OCI-LY7 (cell line): ENCODE results near the gene CACNA2D1. TPM values are rescaled to one million over a fixed set of nuclear protein-coding genes. Genes with fewer than 3 reads are reported as not detected.

Experiments used
- BruUV-seq: library from RNA; stranded (reverse); fragments of 400-500 nt; replicated peaks from 2 replicates; lab custom pipeline; 2021; lab: Mats Ljungman, UMichigan
- CTCF ChIA-PET: fragments of 300-600 bp; sonication (Branson Sonifier 250); formaldehyde crosslinking; loops from one replicate; lab custom pipeline; 2022; ENCODE audit warnings: antibody characterized with exemption; ENCODE audit not compliant: unreplicated experiment; lab: Charles Lee
- POLR2A ChIA-PET: fragments of 300-600 bp; sonication (Branson Sonifier 250); formaldehyde crosslinking; loops from one replicate; lab custom pipeline; 2022; ENCODE audit warnings: antibody characterized with exemption; lab: Charles Lee
- DNase-seq: peaks from one replicate; pipeline ENCODE4 v3.0.0-alpha.2; 2015; ENCODE audit warnings: low spot score
- H2AFZ ChIP-seq: fragments of 200-600 bp; sonication (generic), shearing (Covaris generic); 2 replicates; pipeline ENCODE4 v1.6.1; 2014; ENCODE audit warnings: mild to moderate bottlenecking, antibody characterized with exemption, low read length, moderate library complexity
- H3K27ac ChIP-seq: fragments of 200-600 bp; sonication (generic); 2 replicates; pipeline ENCODE4 v1.5.1; 2014; ENCODE audit warnings: mixed run types, low read depth, mild to moderate bottlenecking, moderate library complexity, low read length, inconsistent platforms; ENCODE audit not compliant: poor library complexity, severe bottlenecking
- H3K36me3 ChIP-seq: fragments of 200-600 bp; sonication (generic); 2 replicates; pipeline ENCODE4 v1.6.1; 2014; ENCODE audit warnings: mild to moderate bottlenecking, antibody characterized with exemption, low read length, moderate library complexity, mixed read lengths; ENCODE audit not compliant: insufficient read depth
- H3K4me1 ChIP-seq: fragments of 200-600 bp; sonication (generic); 2 replicates; pipeline ENCODE4 v1.5.1; 2014; ENCODE audit warnings: mild to moderate bottlenecking, low read length; ENCODE audit not compliant: insufficient read depth, poor library complexity, severe bottlenecking
- H3K4me2 ChIP-seq: fragments of 200-600 bp; sonication (generic); 2 replicates; pipeline ENCODE4 v1.6.1; 2014; ENCODE audit warnings: mild to moderate bottlenecking, low read length
- H3K4me3 ChIP-seq: fragments of 200-600 bp; sonication (generic); 2 replicates; pipeline ENCODE4 v1.5.1; 2014; ENCODE audit warnings: mild to moderate bottlenecking, low read depth, low read length; ENCODE audit not compliant: poor library complexity, severe bottlenecking
- H3K79me2 ChIP-seq: fragments of 200-600 bp; sonication (generic); 2 replicates; pipeline ENCODE4 v1.6.1; 2016; ENCODE audit warnings: low read depth, mild to moderate bottlenecking, low read length, moderate library complexity, mixed read lengths; ENCODE audit not compliant: insufficient read depth
- H3K9me2 ChIP-seq: fragments of 200-600 bp; sonication (generic); 2 replicates; pipeline ENCODE4 v1.6.1; 2016; ENCODE audit warnings: mild to moderate bottlenecking, low read length, mixed read lengths; ENCODE audit not compliant: insufficient read depth
- H3K9me3 ChIP-seq: fragments of 200-600 bp; sonication (generic); 2 replicates; pipeline ENCODE4 v1.6.1; 2014; ENCODE audit warnings: mild to moderate bottlenecking, mixed run types, low read length, mixed read lengths
- H4K20me1 ChIP-seq: fragments of 200-600 bp; sonication (generic); 2 replicates; pipeline ENCODE4 v1.6.1; 2014; ENCODE audit warnings: mild to moderate bottlenecking, antibody characterized with exemption, low read length, moderate library complexity, mixed read lengths; ENCODE audit not compliant: insufficient read depth
- CTCF ChIP-seq: fragments of 200-600 bp; sonication (generic); conservative IDR thresholded peaks from 2 replicates; pipeline ENCODE4 v1.5.1; 2014; ENCODE audit warnings: mild to moderate bottlenecking, antibody characterized with exemption, low read length, moderate library complexity, mixed read lengths
- EZH2phosphoT487 ChIP-seq: fragments of 200-600 bp; sonication (generic); IDR thresholded peaks from 2 replicates; pipeline ENCODE4 v1.6.1; 2018; ENCODE audit warnings: low read depth, borderline replicate concordance, mild to moderate bottlenecking, mixed run types, antibody characterized with exemption, low read length, moderate library complexity, mixed read lengths
- intact Hi-C: fragments of 100-400 bp; cut with micrococcal nuclease; formaldehyde crosslinking; loops from one replicate; pipeline ENCODE4 v1.10.0; 2022; ENCODE audit not compliant: unreplicated experiment
- total RNA-seq, 2 experiments: library from RNA; depleted of rRNA in 1 of 2; stranded (reverse); fragments of >200 nt in 1 of 2; shearing (Covaris generic) in 1 of 2; gene quantifications; 2 replicates each; pipeline ENCODE4 v1.2.3, GENCODE V29; 2014 to 2022

Gene CACNA2D1
- total RNA-seq, 2 experiments from 2014 or later: not detected

- Histone ChIP-seq H3K27ac (no peak overlapping the region), H3K4me1 (no peaks in the 10 kb centered on the region), H3K36me3 (no peaks in the 10 kb centered on the region), H3K4me2 (no peak overlapping the region), H4K20me1 (no peaks in the 10 kb centered on the region), H3K4me3 (no peak overlapping the region), H3K9me2 (no peaks in the 10 kb centered on the region), H3K79me2 (no peaks in the 10 kb centered on the region), H2AFZ (no peak overlapping the region), H3K9me3 (no peaks in the 10 kb centered on the region)
- no TSS peak for BruUV-seq
- ChIA-PET CTCF (no interaction called here), POLR2A (no interaction called here)
- no peak for DNase-seq
- intact Hi-C loops: no loop called here
- TF ChIP-seq CTCF: no peak
- no peak for TF ChIP-seq EZH2phosphoT487
These were observed 280.0 kb downstream of the CACNA2D1 start for GRCh38 chr7:82163586-82163985.

- Histone ChIP-seq H3K79me2 (no peaks in the 10 kb centered on the region), H2AFZ (no peak overlapping the region), H3K9me3 (no peaks in the 10 kb centered on the region), H4K20me1 (no peaks in the 10 kb centered on the region), H3K36me3 (no peaks in the 10 kb centered on the region), H3K4me1 (no peaks in the 10 kb centered on the region), H3K27ac (no peak overlapping the region), H3K9me2 (no peaks in the 10 kb centered on the region), H3K4me3 (no peak overlapping the region), H3K4me2 (no peak overlapping the region)
- DNase-seq: no peak
- ChIA-PET POLR2A (interaction anchor here (0.8 to 0.9 kb wide), 2 partner anchors 13 to 16 kb away, joined by 3 read pairs; no protein-coding TSS in a partner anchor), CTCF (no interaction called here)
- no TSS peak for BruUV-seq
- TF ChIP-seq EZH2phosphoT487 (no peak), CTCF (no peak)
- intact Hi-C loops: no loop called here
These were observed 281.3 kb downstream of the CACNA2D1 start for GRCh38 chr7:82162289-82162688.

GRCh38 chr7:82158327-82158726 is 285.2 kb downstream of the CACNA2D1 start:
- H4K20me1 ChIP-seq: no peaks in the 10 kb centered on the region
- no peaks in the 10 kb centered on the region for H3K79me2 ChIP-seq
- H3K4me3 ChIP-seq: no peak overlapping the region
- TF ChIP-seq EZH2phosphoT487 (no peak), CTCF (no peak)
- intact Hi-C loops: no loop called here
- H3K9me3 ChIP-seq: no peaks in the 10 kb centered on the region
- H3K9me2 ChIP-seq: no peaks in the 10 kb centered on the region
- DNase-seq: no peak
- H3K27ac ChIP-seq: no peak overlapping the region
- CTCF ChIA-PET: no interaction called here
- no peaks in the 10 kb centered on the region for H3K36me3 ChIP-seq
- BruUV-seq: no TSS peak
- POLR2A ChIA-PET: interaction anchor here (1.3 kb wide), 1 partner anchor 10 kb away, joined by 5 read pairs; no protein-coding TSS in a partner anchor
- H3K4me2 ChIP-seq: no peak overlapping the region
- no peak overlapping the region for H2AFZ ChIP-seq
- H3K4me1 ChIP-seq: no peaks in the 10 kb centered on the region
